A204.1 (cell line): ENCODE data around the gene THSD7A.

Experiments
- FAIRE-seq: peaks from 2 replicates; lab custom pipeline; 2012; peaks lifted over from hg19 to GRCh38; lab: Jason Lieb, UNC

The THSD7A gene

GRCh38 chr7:11330208-11330607 lies 501.8 kb downstream of the THSD7A start:
- no peak for FAIRE-seq

DNA sequence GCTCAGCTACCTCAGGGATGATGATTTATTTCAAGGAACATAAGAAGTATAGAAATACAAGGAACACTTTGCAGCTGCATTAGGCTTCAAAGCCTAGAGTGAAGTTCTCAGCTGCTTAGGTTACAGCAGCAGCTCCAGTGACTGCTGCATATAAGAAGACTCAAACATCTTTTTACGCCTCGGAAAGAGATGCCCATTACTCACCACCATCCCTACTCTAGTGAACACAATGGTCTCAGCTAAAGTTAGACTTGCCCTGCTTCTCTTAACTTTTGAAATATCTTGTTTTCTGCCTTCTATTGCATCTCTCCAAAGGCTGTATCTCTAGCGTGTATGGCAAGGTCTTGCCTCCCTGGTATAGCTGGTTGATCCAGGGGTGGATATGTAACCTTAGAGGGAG lies 502.4 kb downstream of the THSD7A start:
- no peak for FAIRE-seq

DNA sequence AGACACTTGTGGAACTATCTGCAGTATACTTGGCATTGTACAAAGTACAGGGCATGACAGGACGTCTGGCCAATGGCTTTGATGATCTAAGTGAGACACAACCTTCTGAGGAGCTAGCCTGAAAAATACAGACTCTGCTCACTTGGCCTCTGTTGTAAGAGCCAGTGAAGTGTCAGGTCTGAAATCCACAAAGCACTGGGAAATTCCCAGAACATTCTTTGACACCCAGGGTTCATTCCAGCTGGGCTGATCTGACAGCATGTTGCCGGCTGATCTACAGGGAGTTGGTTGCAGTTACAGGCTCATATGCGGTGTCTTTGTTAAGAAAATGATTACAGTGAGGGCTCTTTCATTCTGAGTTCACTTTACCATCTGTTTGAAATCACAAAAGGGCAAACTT lies 503.7 kb downstream of the THSD7A start:
- FAIRE-seq, result no peak

GRCh38 chr7:11327633-11328032 lies 504.4 kb downstream of the THSD7A start:
- FAIRE-seq, result no peak
